Stimulated activated CD8-positive, alpha-beta memory T cell treated with anti-CD3 and anti-CD28 coated beads, Interleukin-12 subunit alpha, Interleukin-12 subunit beta, amount 100 ng/mL, for 1 hour (primary cell): ENCODE measurements around the gene AZIN2.

Source experiments
- DNase-seq: peaks from one replicate; pipeline ENCODE4 v3.0.0-alpha.2; 2020; ENCODE audit warnings: low read depth

The AZIN2 gene

GRCh38 chr1:33153650-33154049 is 72.7 kb downstream of the AZIN2 start:
- DNase-seq = no peak

- DNase-seq = no peak
These were observed 75.1 kb downstream of the AZIN2 start for GRCh38 chr1:33155877-33156538.

GRCh38 chr1:33157131-33157530 is 76.2 kb downstream of the AZIN2 start:
- no peak for DNase-seq

- no peak for DNase-seq
These were observed 77.4 kb downstream of the AZIN2 start for GRCh38 chr1:33158366-33158765.

- no peak for DNase-seq
These were observed 78.6 kb downstream of the AZIN2 start for GRCh38 chr1:33159577-33159976.

- no peak for DNase-seq
These were observed 80.2 kb downstream of the AZIN2 start for GRCh38 chr1:33161061-33161681.

- DNase-seq = no peak
These were observed 81.2 kb downstream of the AZIN2 start for GRCh38 chr1:33162141-33162540.

GRCh38 chr1:33163621-33164519 is 82.9 kb downstream of the AZIN2 start:
- no peak for DNase-seq

GRCh38 chr1:33165209-33165608 is 84.3 kb downstream of the AZIN2 start:
- DNase-seq = no peak

- DNase-seq = no peak
These were observed 84.9 kb downstream of the AZIN2 start for GRCh38 chr1:33165809-33166208.

GRCh38 chr1:33167650-33168447 is 86.9 kb downstream of the AZIN2 start:
- no peak for DNase-seq

- no peak for DNase-seq
These were observed 87.8 kb downstream of the AZIN2 start for GRCh38 chr1:33168556-33169289.

GRCh38 chr1:33169290-33170055 is 88.5 kb downstream of the AZIN2 start:
- no peak for DNase-seq
